NT2/D1 (cell line): ENCODE data around the gene RIC1.

Experiments used
- SUZ12 ChIP-seq: IDR thresholded peaks from 2 replicates; pipeline ENCODE4 v1.6.1; 2011; ENCODE audit not compliant: insufficient read length, insufficient read depth; ENCODE audit errors: extremely low read depth
- YY1 ChIP-seq: IDR thresholded peaks from 2 replicates; pipeline ENCODE4 v1.6.1; 2011; ENCODE audit not compliant: insufficient read length, insufficient read depth
- ZNF274 ChIP-seq: IDR thresholded peaks from 2 replicates; pipeline ENCODE4 v1.6.1; 2011; ENCODE audit warnings: mild to moderate bottlenecking, low read depth, low read length

- TF ChIP-seq YY1, result no peak
- TF ChIP-seq ZNF274, result no peak
- no peak for TF ChIP-seq SUZ12
Measured at GRCh38 chr9:5773324-5773999, 144.6 kb downstream of the RIC1 start.
